GM19468 (cell line): ENCODE data around the gene PTPN1.
"Not testable (repeated sequence)": the region's sequence is repeated elsewhere in the genome, so short reads cannot be mapped to it uniquely, and the experiment has no call there.

Experiments
- ATAC-seq: cut with Tn5 transposase; IDR thresholded peaks from one replicate; pipeline ENCODE4 v1.9.1; 2021; ENCODE audit warnings: mild to moderate bottlenecking, moderate library complexity, moderate number of reproducible peaks; ENCODE audit not compliant: unreplicated experiment; ENCODE audit errors: extremely low read depth

The PTPN1 gene

DNA sequence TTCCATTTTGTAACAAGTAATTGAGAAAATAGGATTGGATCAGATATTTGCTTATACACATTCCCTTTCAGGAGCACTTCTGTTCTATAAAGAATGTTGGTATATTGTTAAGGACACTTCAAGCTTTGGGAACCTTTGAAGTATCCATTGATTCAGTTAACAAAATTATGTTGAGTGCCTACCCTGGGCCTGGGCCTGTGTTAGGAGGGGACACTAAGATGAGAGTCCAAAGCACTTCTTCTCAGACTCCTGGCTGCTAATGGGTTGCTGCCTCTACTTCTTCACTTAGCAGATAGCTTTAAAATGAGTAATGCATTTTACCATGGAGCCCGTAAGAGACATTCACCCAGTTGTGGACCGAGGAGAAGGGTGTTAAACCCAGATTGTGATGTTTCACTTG, 40.3 kb downstream of the PTPN1 start:
- ATAC-seq, result no peak

DNA sequence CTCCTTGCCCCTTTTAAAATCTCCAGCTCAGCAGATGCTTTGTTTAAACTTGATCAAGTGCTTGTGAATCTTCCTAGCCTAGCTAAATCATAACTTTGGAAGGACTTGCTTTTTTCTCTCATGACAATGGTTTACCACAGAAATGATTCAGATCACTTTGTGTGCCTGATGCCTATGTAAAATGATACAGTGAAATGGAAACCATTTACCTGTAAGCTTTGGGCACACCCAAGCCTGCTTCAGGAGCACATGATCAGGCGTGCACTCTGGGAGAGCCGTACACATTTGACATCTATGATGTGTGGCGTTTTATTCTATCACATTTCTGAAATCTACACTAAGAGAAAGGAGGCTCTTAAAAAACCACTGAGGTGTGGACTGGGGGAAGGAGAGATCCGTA, 41.1 kb downstream of the PTPN1 start:
- no peak for ATAC-seq

- no peak for ATAC-seq
These were observed 42.8 kb downstream of the PTPN1 start for GRCh38 chr20:50552979-50553378.

GRCh38 chr20:50554694-50555579, 44.8 kb downstream of the PTPN1 start:
- no peak for ATAC-seq

DNA sequence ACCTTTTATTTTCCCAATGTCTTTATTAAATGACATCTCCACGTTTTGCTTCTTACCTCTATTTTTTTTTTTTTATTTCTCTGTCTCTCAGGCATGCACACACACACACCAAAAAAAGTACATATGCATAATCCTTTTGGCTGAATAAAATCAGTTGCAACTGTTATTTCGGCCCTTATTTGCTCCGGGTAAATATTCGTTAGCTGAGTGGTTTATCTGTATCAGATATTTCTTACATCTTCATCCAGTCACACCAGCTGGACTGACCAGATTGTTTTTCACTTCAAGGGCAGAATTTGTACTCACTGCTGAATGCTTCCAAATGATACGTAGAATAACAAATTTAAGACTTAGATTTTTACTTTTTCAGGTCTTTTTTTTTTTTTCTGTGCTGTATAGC, 45.5 kb downstream of the PTPN1 start:
- ATAC-seq, result no peak

DNA sequence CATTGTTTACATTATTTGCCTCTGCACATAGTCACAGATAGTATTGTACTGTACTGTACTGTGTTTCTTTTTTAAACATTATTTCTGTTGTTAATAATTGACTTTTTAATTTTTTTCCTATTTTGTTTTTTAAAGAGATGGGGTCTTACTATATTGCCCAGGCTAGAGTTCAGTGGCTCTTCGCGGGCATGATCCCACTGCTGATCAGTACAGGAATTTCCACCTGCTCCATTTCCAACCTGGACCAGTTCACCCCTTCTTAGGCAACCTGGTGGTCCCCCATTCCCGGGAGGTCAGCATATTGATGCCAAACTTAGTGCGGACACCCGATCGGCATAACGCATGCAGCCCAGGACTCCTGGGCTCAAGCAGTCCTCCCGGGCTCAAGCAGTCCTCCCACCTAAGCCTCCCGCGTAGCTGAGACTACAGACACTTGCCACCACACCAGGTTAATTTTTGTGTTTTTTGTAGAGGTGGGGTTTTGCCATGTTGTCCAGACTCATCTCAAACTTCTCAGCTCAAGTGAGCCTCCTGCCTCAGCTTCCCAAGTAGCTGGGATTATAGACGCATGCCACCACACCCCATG, 47.5 kb downstream of the PTPN1 start:
- ATAC-seq, result no peak

DNA sequence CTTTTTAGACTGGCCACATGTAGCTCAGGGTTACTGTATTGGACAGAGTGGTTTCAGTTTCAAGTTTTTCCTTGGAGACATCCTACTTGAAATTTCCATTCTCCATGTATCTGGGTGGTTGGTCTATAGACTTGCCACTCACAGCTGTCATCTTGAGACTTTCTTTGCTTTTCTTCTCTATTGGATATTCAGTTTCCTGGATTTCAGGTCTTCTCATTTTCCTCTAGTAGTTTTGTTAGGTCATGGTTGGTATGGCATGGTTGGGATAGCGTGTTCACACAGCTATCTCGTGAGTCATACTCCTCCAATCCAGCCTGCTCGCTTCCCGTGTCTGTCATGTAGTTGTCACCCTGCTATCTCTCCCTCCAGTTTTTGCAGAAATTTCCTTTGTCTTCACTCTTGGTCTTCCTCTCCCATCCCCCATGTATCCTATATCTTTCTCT, 48.3 kb downstream of the PTPN1 start:
- ATAC-seq, result no peak

DNA sequence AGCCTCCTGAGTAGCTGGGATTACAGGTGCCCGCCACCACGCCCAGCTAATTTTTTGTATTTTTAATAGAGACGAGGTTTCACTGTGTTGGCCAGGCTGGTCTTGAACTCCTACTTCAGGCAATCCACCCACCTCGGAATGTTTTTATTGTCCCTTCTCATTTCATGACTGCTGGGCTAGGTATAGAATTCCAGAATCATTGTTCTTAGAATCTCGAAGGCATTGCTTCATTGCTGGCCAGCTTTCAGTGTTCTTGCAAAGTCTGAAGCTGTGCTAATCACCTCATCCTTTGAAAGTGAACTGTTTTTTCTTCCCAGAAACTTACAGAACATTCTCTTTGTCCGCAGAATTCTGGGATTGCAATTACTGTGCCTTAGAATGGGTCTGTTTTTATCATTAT, 49.0 kb downstream of the PTPN1 start:
- ATAC-seq, result no peak

DNA sequence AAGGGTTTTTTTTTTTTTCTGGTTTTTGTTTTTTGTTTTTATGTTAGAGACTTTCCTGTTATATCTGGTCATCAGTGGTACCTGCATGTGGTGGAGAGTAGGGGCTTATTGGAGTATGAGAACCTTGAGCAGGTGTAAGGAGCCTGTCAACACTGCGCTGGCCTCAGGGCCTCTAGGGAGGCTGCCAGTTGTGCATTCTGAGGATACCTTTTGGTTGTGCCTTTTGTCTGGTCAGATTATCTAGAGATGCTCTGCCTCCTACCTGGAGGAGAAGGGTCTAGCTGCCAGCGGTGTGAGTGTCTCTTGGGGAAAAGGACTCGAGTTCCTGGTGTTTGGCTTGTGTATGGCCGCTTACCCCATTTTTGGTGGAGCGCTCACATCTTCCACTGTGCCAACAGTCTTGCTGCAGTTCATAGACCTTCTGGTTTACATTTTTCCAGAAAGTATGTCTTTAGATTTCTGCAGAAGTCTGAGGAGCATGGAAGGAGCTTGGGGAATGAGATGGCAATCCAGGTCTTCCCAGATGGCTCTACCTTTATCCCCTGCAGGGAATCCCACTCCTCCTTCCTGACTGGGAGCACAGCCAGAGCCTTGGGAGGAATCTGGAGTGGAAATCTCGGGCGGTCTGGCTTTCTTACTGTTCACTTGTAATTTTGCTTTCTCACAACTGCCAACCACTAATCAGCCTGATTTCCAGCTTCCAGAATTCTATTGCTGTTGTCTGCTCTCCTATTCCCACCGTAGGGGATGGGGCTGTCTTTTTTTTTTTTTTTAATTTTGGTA, 49.9 kb downstream of the PTPN1 start:
- ATAC-seq, result no peak

GRCh38 chr20:50560867-50561266, 50.7 kb downstream of the PTPN1 start:
- no peak for ATAC-seq

DNA sequence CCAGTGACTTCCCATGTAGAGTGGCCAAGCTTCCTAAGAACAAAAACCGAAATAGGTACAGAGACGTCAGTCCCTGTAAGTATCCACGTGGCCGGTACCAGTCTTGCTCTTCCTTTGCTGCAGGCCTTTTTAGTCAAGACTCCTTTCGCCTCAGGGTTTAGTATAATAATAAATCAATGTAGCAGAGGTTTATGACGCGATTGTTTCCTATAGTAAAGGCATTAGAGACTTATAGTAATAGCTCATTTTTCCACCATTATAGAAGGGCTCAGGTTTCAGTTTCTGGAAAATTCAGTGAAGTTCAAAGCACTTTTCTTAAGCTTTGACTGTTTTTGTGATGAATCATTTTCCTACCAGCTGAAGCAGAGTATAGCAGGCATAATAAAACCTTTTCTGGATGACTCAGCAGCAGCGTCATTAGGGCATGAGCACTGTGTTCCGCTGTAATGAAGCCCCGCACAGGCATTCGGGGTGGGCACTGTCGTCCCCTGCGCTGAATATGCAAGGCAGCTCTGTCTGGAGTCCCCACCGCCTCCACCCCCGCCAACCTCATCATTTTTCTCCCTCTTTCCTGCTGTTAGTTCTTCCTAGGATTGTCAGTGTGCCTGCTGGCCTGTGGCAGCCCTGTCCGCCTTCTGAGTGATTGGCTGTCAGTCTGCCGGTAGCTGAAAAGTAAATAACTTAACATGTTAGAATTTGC, 51.3 kb downstream of the PTPN1 start:
- no peak for ATAC-seq

- no peak for ATAC-seq
These were observed 52.1 kb downstream of the PTPN1 start for GRCh38 chr20:50562262-50562701.

- ATAC-seq, result no peak
These were observed 53.2 kb downstream of the PTPN1 start for GRCh38 chr20:50563133-50563944.

DNA sequence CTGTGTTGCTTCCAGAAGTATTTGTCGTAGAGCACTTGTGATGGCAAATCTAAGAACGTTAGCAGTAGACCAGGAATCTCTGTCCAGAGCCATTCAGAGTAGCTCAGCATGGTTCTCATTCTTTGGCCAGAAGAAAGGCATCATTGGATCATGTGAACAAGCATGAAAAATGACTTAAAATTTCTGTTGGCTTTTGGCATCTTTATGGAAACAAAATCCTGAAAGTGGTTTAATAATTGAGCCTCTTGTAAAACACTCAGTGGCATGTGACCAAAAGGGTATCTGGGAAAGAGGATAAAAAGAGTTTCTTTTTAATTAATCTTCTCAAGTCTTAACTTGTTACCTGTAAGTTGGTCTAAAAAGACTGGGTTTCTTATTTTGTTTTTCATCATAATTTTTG, 55.2 kb downstream of the PTPN1 start:
- no peak for ATAC-seq

DNA sequence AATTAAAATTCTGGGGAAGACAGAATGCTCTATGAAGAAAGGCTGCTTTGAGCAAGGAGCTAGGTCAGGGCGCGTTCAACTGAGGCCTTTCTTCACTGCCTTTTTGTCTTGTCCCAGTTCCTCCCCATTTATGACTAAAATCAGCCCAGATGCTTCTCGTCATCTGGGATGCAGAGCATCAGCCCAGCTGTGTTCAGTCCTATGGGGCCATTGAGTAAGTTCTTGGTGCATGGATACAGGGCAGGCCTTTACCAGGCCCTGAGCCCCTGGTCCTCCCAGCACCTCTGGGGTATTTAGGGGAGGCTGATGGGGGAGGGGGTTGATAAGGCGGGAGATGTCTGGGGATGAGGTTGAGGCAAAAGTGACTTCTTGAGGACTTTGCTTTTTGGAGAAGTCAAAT, 55.7 kb downstream of the PTPN1 start:
- ATAC-seq, result no peak

DNA sequence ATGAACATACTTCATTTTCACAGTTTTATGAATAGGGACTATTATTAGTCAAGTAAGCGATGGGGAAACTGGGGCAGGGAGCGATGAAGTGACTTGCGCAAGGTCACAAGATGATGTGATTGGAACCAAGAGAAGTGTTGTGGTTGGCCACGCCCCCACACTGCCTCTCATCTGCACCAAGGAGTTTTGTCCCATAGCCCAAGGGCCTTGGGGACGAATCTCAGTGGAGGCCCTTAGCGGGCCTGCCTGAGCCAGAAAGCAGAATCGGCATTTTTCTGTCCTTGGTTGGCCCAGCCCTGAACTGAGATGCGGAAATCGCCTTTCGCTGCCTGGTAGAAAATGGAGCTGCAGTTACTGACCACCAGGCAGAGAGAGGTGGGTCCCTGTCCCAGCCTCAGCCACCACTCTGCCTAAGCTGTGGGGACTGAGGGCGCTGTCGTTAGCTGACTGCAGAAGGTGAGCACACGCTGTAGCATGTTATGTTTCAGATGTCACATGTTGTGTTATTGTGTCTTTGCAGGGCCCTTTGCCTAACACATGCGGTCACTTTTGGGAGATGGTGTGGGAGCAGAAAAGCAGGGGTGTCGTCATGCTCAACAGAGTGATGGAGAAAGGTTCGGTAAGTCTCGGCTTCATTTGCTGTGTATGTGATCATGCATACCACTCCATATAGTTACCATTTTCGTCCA, 57.8 kb downstream of the PTPN1 start:
- no peak for ATAC-seq

- no peak for ATAC-seq
These were observed 58.4 kb downstream of the PTPN1 start for GRCh38 chr20:50568549-50568942.

DNA sequence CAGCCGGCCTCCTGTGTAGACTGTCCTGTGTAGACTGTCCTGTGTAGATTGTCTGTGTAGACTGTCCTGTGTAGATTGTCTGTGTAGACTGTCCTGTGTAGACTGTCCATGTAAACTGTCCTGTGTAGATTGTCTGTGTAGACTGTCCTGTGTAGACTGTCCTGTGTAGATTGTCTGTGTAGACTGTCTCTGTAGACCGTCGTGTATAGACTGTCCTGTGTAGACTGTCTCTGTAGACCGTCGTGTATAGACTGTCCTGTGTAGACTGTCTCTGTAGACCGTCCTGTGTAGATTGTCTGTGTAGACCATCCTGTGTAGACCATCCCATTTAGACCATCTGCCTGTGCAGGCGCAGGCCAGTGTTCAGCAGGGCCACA, 59.3 kb downstream of the PTPN1 start:
- not testable (repeated sequence) for ATAC-seq
